HepG2 (cell line): ENCODE results near the gene GNAI2. TPM values are rescaled to one million over a fixed set of nuclear protein-coding genes. Genes with fewer than 3 reads are reported as not detected.

Source experiments
- AGO2 ChIP-seq: fragments of 200-400 bp; formaldehyde crosslinking; optimal IDR thresholded peaks from 2 replicates; pipeline ENCODE3; 2017; ENCODE audit warnings: mild to moderate bottlenecking, low read depth, low read length, moderate library complexity
- AKAP8 ChIP-seq: sonication (generic); formaldehyde crosslinking; IDR thresholded peaks from 2 replicates; pipeline ENCODE4 v1.5.1; 2020; ENCODE audit warnings: mild to moderate bottlenecking, missing genetic modification reagents
- ARID3A ChIP-seq: IDR thresholded peaks from 2 replicates; pipeline ENCODE4 v1.6.1; 2012; ENCODE audit warnings: low read depth, low read length, improper control_type of control experiment
- CENPX ChIP-seq: sonication (generic); formaldehyde crosslinking; IDR thresholded peaks from 2 replicates; pipeline ENCODE4 v1.9.0; 2021; ENCODE audit warnings: mild to moderate bottlenecking, missing genetic modification reagents, moderate library complexity
- GATAD1 ChIP-seq: IDR thresholded peaks from 2 replicates; pipeline ENCODE4 v1.6.1; 2016; ENCODE audit warnings: missing genetic modification reagents, missing compliant biosample characterization
- MXI1 ChIP-seq: IDR thresholded peaks from 3 replicates; pipeline ENCODE4 v1.6.1; 2012; ENCODE audit warnings: low read depth, low read length, inconsistent platforms, borderline replicate concordance
- NFYC ChIP-seq: IDR thresholded peaks from 2 replicates; pipeline ENCODE4 v1.6.1; 2016; ENCODE audit warnings: missing genetic modification reagents, missing compliant biosample characterization
- TBP ChIP-seq: sonication (generic); formaldehyde crosslinking; IDR thresholded peaks from 2 replicates; pipeline ENCODE4 v1.5.0; 2020; ENCODE audit warnings: missing genetic modification reagents
- UBTF ChIP-seq: sonication (generic); formaldehyde crosslinking; IDR thresholded peaks from 2 replicates; pipeline ENCODE4 v1.4.0; 2020; ENCODE audit warnings: mild to moderate bottlenecking, missing genetic modification reagents
- ZBED4 ChIP-seq: sonication (generic); formaldehyde crosslinking; IDR thresholded peaks from 2 replicates; pipeline ENCODE4 v1.4.0; 2020; ENCODE audit warnings: missing genetic modification reagents, borderline replicate concordance
- ZBTB26 ChIP-seq: IDR thresholded peaks from 2 replicates; pipeline ENCODE4 v1.6.1; 2016; ENCODE audit warnings: missing compliant biosample characterization, missing genetic modification reagents, borderline replicate concordance
- ZFY ChIP-seq: sonication (generic); formaldehyde crosslinking; IDR thresholded peaks from 2 replicates; pipeline ENCODE4 v1.4.0; 2020; ENCODE audit warnings: missing genetic modification reagents
- ZNF546 ChIP-seq: sonication (generic); formaldehyde crosslinking; conservative IDR thresholded peaks from 2 replicates; pipeline ENCODE4 v1.8.1; 2023; ENCODE audit warnings: mild to moderate bottlenecking, missing genetic modification reagents
- ZNF687 ChIP-seq: sonication (generic); formaldehyde crosslinking; IDR thresholded peaks from 2 replicates; pipeline ENCODE4 v1.5.1; 2020; ENCODE audit warnings: mild to moderate bottlenecking, missing genetic modification reagents, moderate library complexity
- ZSCAN21 ChIP-seq: sonication (generic); formaldehyde crosslinking; IDR thresholded peaks from 2 replicates; pipeline ENCODE4 v1.8.0; 2022; ENCODE audit warnings: mild to moderate bottlenecking, missing genetic modification reagents, moderate library complexity, borderline replicate concordance
- polyA plus RNA-seq, 8 experiments: library from polyadenylated mRNA; depleted of rRNA in 3 of 8; stranded (reverse) in 7 of 8; unstranded in 1 of 8; fragments of >200 nt; fragmentation: Illumina TruSeq in 4 of 8; extraction: Trizol in 4 of 8; gene quantifications; 2 replicates each; pipeline versions ENCODE4 v1.2.1 to v1.2.3, GENCODE V29; 2011 to 2016; ENCODE audit warnings: low read depth in 4 of 8, missing spikeins in 1 of 8, mixed read lengths in 1 of 8; ENCODE audit not compliant: insufficient read depth in 1 of 8
- total RNA-seq, 5 experiments: library from RNA; depleted of rRNA; stranded (reverse); fragments of >200 nt; fragmentation: Illumina TruSeq; extraction: Trizol; gene quantifications; 2 replicates each; pipeline ENCODE4 v1.2.3, GENCODE V29; 2016; ENCODE audit warnings: low read depth in 1 of 5

GNAI2 gene
- total and polyA plus RNA-seq, 2 of the 13 experiments (the other 11 are each of a cell fraction or from before 2014, with no cell fraction given) = 51.1 to 66.2 TPM

- TF ChIP-seq GATAD1 (CRISPR knock-in tag) (no peak), NFYC (no peak), CENPX (no peak), AKAP8 (CRISPR knock-in tag) (no peak), AGO2 (peak; percentile 76), ZFY (CRISPR knock-in tag) (peak; percentile 16; the same call in 1 of the 2 replicates), ZBTB26 (CRISPR knock-in tag) (no peak), ARID3A (no peak), UBTF (CRISPR knock-in tag) (no peak), MXI1 (0 out of 3 replicates have a peak, but pooled peaks have one; percentile 7), ZSCAN21 (CRISPR knock-in tag) (no peak), ZBED4 (CRISPR knock-in tag) (no peak), ZNF687 (CRISPR knock-in tag) (peak; percentile 70), ZNF546 (CRISPR knock-in tag) (no peak), TBP (CRISPR knock-in tag) (no peak)
Measured at GRCh38 chr3:50270422-50271224, 34.6 kb downstream of the GNAI2 start (continued).
